ENCODE data around the gene TDRD6.

GRCh38 chr6:46711491-46711890, 23.8 kb downstream of the TDRD6 start:
- TF ChIP-seq, protein P1, sequence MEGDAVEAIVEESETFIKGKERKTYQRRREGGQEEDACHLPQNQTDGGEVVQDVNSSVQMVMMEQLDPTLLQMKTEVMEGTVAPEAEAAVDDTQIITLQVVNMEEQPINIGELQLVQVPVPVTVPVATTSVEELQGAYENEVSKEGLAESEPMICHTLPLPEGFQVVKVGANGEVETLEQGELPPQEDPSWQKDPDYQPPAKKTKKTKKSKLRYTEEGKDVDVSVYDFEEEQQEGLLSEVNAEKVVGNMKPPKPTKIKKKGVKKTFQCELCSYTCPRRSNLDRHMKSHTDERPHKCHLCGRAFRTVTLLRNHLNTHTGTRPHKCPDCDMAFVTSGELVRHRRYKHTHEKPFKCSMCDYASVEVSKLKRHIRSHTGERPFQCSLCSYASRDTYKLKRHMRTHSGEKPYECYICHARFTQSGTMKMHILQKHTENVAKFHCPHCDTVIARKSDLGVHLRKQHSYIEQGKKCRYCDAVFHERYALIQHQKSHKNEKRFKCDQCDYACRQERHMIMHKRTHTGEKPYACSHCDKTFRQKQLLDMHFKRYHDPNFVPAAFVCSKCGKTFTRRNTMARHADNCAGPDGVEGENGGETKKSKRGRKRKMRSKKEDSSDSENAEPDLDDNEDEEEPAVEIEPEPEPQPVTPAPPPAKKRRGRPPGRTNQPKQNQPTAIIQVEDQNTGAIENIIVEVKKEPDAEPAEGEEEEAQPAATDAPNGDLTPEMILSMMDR (conservative IDR thresholded peaks at IDR 0.05; ENCODE audit: low read length), result no peak
- no peak for TF ChIP-seq EZH2phosphoT487 (IDR thresholded peaks at IDR 0.05; ENCODE audit: borderline replicate concordance)
